Suprapubic skin (tissue), 3 donors: ENCODE data around the gene CD37.

ENCODE experiments used
- CTCF ChIP-seq, 2 donors: fragments of 200-600 bp in 1 of 2; fragments of 450-650 bp in 1 of 2; sonication (generic) in 1 of 2; IDR thresholded peaks; one replicate each; pipeline ENCODE4 v1.5.1; 2016 to 2019; ENCODE audit warnings: antibody characterized with exemption in 2 of 2, mild to moderate bottlenecking in 1 of 2, moderate library complexity in 1 of 2
- POLR2A ChIP-seq, 2 donors: fragments of 450-650 bp; IDR thresholded peaks; one replicate each; pipeline ENCODE4 v1.6.1; 2017; ENCODE audit warnings: antibody characterized with exemption in 2 of 2, mild to moderate bottlenecking in 2 of 2, moderate library complexity in 2 of 2

- TF ChIP-seq CTCF (IDR thresholded peaks at IDR 0.05) = no peak
- no peak for TF ChIP-seq POLR2A (IDR thresholded peaks at IDR 0.05)
These were observed 36.0 kb downstream of the CD37 start for GRCh38 chr19:49371184-49371583.
